Measurements from ENCODE around the gene PRPF31.

PRPF31 gene

DNA sequence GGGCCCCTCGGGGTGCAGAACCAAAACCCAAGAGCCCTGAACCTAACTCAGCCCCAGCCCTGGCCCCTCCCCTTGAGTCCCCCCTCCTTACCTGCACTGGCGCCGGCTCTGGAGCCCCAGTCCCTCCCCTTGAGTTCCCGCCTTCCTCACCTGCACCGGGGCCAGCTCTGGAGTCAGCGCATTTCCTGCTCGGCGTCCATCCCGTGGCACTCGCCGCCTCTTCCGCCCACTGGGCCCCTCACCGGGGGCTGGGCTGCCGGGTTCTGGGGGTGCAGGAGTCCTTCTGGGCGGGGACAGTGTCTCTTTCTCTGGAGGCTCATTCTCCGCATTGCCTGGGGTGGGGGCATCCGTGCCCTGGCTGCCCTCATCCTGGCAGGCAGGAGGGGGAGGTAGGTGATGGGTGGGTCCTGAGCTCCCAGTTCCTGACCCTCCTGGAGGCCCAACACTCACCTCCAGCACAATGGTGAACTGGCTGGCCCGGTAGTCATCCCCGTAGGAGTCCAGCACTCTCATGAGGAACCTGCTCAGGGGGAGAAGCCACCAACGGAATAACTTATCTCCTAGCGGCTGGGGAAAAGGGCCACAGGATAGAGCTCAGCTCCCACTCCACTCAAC lies 7.6 kb upstream of the PRPF31 start:
- in situ Hi-C loops (cut with MboI; ENCODE audit: low sequenced_read_pairs), result no loop called here

DNA sequence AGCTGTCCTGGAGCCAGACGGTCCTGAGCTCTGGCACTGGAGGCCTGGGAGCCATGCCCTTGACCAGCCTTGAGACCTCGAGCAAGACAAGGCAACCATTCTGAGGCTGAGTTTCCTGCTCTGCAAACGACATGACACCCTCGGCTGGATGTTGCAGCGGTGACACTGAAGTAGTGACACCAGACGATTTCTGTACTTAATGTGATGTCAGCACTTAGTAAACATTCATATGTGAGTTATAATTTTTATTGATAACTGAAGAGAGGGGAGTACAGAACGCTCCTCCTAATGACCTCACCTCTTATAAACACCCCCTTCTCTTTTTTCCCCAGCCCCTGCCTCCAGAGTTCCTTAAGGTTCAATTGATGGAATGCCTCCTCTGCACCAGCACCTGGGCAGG lies 7.1 kb upstream of the PRPF31 start:
- in situ Hi-C loops (cut with MboI; ENCODE audit: low sequenced_read_pairs), result no loop called here

DNA sequence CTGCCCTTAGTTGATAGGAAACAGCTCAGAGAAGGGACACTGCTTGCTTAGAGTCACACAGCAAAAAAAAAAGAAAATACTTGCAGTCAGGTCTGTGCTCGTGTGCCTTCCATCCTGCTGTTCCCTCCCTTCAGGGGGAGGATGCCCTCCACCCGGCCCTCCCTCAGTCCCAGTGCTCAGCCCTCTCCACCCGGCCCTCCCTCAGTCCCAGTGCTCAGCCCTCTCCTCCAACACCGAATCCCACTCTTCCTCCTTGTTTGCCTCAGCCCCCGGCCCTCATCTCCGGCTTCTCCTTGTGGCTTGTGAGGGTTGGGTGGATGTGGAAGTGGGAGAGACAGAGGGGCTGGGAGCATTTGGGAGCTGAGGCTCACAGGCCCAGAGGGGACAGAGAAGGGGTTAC lies 5.9 kb upstream of the PRPF31 start:
- in situ Hi-C loops (cut with MboI; ENCODE audit: low sequenced_read_pairs), result no loop called here

DNA sequence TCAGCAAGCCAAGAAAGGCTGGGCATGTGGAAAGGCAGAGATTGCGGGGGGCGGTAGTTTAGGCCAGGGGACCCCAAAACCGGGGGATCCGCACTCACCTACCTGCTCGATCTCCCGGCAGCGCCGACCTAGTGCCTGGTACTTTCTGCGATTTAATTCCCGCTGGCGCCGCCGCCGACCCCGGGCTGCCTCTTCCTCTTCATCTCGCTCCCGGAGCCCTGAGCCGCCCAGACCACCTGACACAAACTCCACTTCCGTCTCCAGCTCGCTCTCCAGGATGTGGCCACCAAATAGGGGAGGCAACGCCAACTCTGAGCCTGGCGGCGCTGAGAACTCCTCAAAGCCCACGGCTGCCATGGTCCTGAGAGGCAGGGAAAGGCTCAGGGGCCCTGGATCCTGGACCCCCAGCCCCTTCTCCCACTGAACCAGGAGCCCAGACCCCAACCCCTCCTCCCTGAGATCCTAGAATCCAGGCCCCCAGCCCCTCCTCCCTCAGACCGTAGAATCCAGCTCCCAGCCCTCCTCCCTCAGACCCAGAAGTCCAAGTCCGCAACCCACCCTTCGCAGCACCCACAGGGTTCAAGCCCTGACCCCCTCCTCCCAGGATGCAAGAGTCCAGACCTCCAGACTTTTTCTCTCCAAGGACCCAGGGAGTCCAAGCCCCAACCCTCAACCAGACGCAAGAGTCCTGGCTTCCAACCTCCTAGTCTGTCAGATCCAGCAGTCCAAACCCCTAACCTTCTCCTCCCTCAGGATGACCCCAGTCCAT lies 1.0 kb upstream of the PRPF31 start:
- in situ Hi-C loops (cut with MboI; ENCODE audit: low sequenced_read_pairs), result no loop called here

GRCh38 chr19:54121259-54121658 lies 5.7 kb downstream of the PRPF31 start:
- in situ Hi-C loops (cut with MboI; ENCODE audit: low sequenced_read_pairs), result no loop called here

GRCh38 chr19:54123682-54124081 lies 8.1 kb downstream of the PRPF31 start:
- in situ Hi-C loops (cut with MboI; ENCODE audit: low sequenced_read_pairs), result no loop called here

- in situ Hi-C loops (cut with MboI; ENCODE audit: low sequenced_read_pairs), result no loop called here
Observed at GRCh38 chr19:54124393-54124792, 8.8 kb downstream of the PRPF31 start.

DNA sequence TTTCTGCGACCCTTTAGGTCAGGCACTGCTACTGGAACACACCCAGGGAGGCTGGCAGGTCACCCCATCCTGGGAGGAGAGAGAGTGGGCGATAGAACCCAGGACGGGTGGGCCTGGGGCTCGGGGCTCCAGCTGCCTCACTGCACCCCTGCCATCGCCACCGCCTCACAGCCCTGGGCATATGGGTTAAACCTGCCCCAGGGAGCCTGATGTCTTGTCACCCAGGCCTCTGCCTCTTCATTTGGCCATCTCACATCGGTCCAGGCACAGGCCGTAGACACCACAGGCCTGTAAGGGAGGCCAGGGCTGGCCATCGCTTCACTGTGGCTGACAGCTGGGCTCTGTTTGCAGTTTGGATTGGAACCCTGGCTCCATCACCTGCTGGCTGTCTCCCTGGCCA lies 10.2 kb downstream of the PRPF31 start:
- in situ Hi-C loops (cut with MboI; ENCODE audit: low sequenced_read_pairs), result no loop called here

DNA sequence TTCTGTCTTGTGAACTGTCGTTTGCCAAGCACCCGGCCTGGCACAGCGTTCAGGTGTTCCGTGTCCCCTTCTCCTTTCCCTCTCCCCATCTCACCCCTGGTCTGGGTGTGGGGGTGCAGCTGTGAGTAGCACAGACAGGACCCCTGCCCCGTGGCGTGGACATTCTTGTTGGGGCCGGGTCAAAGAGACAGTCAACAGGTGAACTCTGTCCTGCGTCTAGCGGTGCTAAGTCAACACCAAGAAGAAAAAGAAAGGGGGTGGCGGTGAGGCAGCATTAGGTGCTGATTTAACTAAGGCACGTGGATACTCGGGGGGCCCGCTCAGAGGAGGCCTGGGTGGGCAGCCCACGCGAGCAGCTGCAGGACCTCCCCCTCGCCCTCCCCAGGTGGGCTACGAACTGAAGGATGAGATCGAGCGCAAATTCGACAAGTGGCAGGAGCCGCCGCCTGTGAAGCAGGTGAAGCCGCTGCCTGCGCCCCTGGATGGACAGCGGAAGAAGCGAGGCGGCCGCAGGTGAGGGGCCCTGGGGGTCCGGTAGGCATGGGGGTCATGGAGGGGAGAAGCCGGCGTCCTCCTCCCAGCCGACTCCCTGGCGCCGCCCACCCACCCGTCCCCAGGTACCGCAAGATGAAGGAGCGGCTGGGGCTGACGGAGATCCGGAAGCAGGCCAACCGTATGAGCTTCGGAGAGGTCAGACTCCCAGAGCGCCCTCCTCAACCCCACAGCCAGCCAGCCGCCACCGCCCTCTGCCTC lies 12.3 kb downstream of the PRPF31 start:
- in situ Hi-C loops (cut with MboI; ENCODE audit: low sequenced_read_pairs), result no loop called here

DNA sequence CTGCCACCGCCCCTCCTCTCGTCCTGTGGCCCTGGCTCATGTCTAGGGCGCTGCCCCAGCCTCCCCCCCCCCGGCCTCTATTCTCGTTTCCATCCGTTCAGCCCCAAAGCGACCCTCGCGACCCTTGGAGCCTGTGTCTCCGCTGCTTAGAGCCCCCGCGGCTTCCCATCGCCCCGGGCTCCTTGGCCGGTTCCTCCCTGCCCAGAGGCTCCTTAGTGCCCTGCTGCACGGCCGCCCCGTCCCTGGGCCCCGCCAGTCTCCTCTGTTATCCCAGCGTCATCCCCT lies 12.8 kb downstream of the PRPF31 start:
- in situ Hi-C loops (cut with MboI; ENCODE audit: low sequenced_read_pairs), result no loop called here

DNA sequence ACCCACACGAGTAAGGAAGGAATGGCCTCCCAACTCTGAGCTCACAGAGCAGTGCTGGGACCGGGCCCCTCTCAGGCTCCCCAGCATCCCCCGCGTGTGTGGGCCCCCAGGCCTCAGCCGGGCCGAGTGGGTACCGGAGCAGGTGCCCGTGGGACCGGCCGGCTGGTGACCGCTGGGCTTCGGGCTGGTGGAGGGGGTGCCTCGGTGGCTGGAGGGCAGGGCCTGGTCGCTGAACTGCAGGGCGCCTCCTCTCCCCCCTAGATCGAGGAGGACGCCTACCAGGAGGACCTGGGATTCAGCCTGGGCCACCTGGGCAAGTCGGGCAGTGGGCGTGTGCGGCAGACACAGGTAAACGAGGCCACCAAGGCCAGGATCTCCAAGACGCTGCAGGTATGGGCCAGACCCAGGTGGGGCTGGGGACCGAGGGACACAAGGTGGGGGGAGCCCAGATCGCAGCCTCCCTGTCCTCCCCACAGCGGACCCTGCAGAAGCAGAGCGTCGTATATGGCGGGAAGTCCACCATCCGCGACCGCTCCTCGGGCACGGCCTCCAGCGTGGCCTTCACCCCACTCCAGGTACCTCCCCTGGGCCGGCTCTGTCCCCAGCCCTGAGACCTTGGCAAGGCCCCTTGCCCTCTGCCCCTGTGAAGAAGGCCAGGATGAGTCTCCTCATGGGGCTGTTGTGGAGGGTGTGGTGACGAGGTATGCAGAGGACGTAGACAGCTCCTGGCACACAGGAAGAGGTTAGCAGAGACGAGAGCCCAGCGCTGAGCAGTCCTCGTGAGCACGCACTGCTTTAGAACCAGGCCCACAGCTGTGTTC lies 13.5 kb downstream of the PRPF31 start:
- in situ Hi-C loops (cut with MboI; ENCODE audit: low sequenced_read_pairs), result no loop called here

GRCh38 chr19:54129617-54129996 lies 14.1 kb downstream of the PRPF31 start:
- in situ Hi-C loops (cut with MboI; ENCODE audit: low sequenced_read_pairs), result no loop called here

DNA sequence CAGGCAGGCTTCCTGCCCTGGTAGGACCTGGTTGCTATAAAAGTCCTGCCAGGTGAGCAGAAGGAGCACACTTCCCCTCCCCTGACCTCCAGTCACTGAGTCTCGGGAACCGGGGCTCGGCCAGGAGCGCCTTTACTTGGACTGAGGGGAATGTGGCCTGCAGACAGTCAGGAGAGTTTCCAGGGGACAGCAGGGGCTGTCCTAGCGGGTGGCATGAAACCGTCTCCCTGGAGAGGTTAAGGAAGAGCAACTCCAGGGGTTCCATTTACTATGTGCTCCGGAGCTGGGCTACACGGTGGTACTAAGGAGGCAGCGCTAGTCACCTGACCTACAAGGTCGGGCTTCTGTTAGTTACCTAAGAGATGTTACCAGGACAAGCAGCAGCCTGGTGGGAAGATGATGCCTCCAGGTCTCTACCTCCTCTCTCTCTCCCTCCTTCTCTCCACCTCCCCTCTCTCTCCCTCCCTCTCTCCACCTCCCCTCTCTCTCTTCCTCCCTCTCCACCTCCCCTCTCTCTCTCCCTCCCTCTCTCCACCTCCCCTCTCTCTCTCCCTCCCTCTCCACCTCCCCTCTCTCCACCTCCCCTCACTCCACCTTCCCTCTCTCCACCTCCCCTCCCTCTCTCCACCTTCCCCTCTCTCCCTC lies 17.9 kb downstream of the PRPF31 start:
- in situ Hi-C loops (cut with MboI; ENCODE audit: low sequenced_read_pairs), result no loop called here

- in situ Hi-C loops (cut with MboI; ENCODE audit: low sequenced_read_pairs), result no loop called here
Observed at GRCh38 chr19:54133957-54134590, 18.5 kb downstream of the PRPF31 start.

- in situ Hi-C loops (cut with MboI; ENCODE audit: low sequenced_read_pairs), result no loop called here
Observed at GRCh38 chr19:54136086-54136863, 20.7 kb downstream of the PRPF31 start.

DNA sequence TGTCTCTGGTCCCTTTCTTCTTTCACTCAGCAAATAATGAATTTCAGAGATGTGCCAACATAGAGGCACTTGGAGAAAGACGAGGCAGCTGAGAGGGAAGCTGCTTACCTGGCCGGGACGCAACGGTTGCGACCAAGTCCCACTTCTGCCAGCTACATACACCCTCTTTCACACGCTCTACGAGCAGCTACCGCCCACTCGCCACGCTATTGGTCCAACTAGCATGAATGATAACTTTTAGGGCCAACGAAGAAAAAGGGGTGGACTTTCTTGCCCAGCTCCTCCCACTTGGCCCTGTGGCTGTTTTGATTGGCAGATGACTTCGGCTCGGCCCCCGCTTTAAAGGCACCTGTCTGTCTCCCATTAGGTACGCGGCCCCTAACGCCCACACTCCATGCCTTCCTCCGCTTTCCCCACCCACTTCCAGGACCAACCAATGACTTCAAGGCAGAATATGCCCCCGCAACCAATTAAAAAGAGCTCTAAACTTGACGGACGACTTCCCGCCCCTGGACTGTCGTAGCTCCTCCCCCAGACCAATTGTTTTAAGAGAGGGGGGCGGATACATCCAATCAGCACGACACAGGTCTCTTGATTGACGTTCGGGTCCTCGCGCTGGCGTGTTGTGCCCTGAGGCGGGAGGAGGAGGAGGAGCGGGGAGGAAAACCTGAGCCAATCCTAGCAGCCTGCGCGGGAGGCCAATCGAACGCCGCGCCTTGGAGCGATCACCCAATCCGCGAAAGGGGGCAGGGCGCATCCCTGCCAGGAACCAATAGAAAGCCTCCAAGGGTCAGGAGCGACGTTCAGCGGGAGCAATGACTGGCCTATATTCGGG lies 21.5 kb downstream of the PRPF31 start:
- in situ Hi-C loops (cut with MboI; ENCODE audit: low sequenced_read_pairs), result no loop called here

DNA sequence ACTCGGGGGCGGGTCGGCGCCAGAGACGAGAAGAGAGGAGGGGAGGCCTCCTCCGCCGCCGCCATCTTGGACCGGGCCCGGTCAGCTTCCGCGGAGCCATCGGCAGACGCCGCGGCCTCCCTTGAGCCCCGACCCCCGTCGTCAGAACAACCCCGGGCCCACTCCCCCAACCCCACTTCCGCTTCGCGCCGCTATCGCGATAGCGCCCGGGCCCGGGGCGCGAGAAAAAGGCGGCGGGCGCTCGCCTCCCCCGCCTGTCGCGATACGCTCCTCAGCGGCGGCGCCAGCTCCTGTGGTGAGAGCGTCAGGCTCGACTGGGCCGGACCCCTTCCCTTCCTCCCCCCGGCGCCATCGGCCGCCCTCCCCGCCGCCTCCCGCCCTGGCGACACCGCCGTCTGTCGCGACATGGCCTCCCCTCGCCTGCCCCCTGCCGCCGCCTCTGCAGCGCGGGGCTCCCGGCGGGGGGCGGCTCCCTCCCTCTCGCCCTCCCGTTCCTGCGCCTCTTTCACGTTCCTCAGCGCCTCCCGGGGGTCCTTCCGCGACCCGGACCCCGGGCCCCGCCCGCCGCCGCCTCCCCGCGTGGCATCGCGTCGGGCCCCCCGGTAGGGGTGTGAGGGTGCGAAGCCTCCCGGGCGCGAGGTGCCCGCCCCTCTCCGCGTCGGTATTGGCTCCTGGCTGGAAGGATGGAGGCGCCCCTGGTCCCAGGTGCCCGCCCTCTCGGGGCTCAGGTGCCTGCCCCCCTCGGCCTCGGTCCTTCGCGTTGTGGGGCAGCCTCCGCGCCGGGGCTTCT lies 22.3 kb downstream of the PRPF31 start, which contains the start of gene CNOT3:
TSS of gene CNOT3 (plus strand) at position 64 of the 790 bp plus-strand sequence. CDS start 5,217 bp downstream, outside the sequence.
- in situ Hi-C loops (cut with MboI; ENCODE audit: low sequenced_read_pairs), result no loop called here
